Measurements from ENCODE around the gene ERFE.
"Not testable (repeated sequence)": the region's sequence is repeated elsewhere in the genome, so short reads cannot be mapped to it uniquely, and the experiment has no call there.

ERFE gene

GRCh38 chr2:238168196-238169047, 9.7 kb downstream of the ERFE start:
- H3K27ac ChIP-seq (ENCODE audit: low read depth, low read length), result no peak overlapping the region
- no peak overlapping the region for H3K9ac ChIP-seq (ENCODE audit: low read depth, low read length)
- H3K9me3 ChIP-seq (ENCODE audit: control insufficient read depth, insufficient read depth, low read length), result no peaks in the 10 kb centered on the region
- peaks cover 41% of the 10 kb centered on the region for H3K36me3 ChIP-seq (ENCODE audit: control insufficient read depth, insufficient read depth, low read length)
- no peak overlapping the region for H3K4me3 ChIP-seq (ENCODE audit: low read depth, low read length)
- no peaks in the 10 kb centered on the region for H3K4me1 ChIP-seq (ENCODE audit: control insufficient read depth, insufficient read depth, low read length)
- H3K27me3 ChIP-seq (ENCODE audit: control insufficient read depth, insufficient read depth, low read length), result peaks cover 19% of the 10 kb centered on the region

GRCh38 chr2:238169048-238169707, 10.4 kb downstream of the ERFE start:
- Histone ChIP-seq H3K9me3 (ENCODE audit: control insufficient read depth, insufficient read depth, low read length) (no peaks in the 10 kb centered on the region), H3K27me3 (ENCODE audit: control insufficient read depth, insufficient read depth, low read length) (peaks cover 12% of the 10 kb centered on the region), H3K4me1 (ENCODE audit: control insufficient read depth, insufficient read depth, low read length) (no peaks in the 10 kb centered on the region), H3K27ac (ENCODE audit: low read depth, low read length) (no peak overlapping the region), H3K4me3 (ENCODE audit: low read depth, low read length) (no peak overlapping the region), H3K36me3 (ENCODE audit: control insufficient read depth, insufficient read depth, low read length) (peaks cover 47% of the 10 kb centered on the region), H3K9ac (ENCODE audit: low read depth, low read length) (no peak overlapping the region)

- H3K9me3 ChIP-seq (ENCODE audit: control insufficient read depth, insufficient read depth, low read length), result no peaks in the 10 kb centered on the region
- peaks cover 53% of the 10 kb centered on the region for H3K36me3 ChIP-seq (ENCODE audit: control insufficient read depth, insufficient read depth, low read length)
- H3K4me3 ChIP-seq (ENCODE audit: low read depth, low read length), result no peak overlapping the region
- no peak overlapping the region for H3K9ac ChIP-seq (ENCODE audit: low read depth, low read length)
- no peak overlapping the region for H3K27ac ChIP-seq (ENCODE audit: low read depth, low read length)
- H3K27me3 ChIP-seq (ENCODE audit: control insufficient read depth, insufficient read depth, low read length), result peaks cover 8% of the 10 kb centered on the region
- H3K4me1 ChIP-seq (ENCODE audit: control insufficient read depth, insufficient read depth, low read length), result no peaks in the 10 kb centered on the region
These were observed 11.0 kb downstream of the ERFE start for GRCh38 chr2:238169708-238170251.

- H3K9me3 ChIP-seq (ENCODE audit: control insufficient read depth, insufficient read depth, low read length), result no peaks in the 10 kb centered on the region
- no peak overlapping the region for H3K4me3 ChIP-seq (ENCODE audit: low read depth, low read length)
- peaks cover 59% of the 10 kb centered on the region for H3K36me3 ChIP-seq (ENCODE audit: control insufficient read depth, insufficient read depth, low read length)
- H3K27me3 ChIP-seq (ENCODE audit: control insufficient read depth, insufficient read depth, low read length), result peaks cover under 1% of the 10 kb centered on the region; the same call in 1 of the 2 replicates
- no peaks in the 10 kb centered on the region for H3K4me1 ChIP-seq (ENCODE audit: control insufficient read depth, insufficient read depth, low read length)
- no peak overlapping the region for H3K9ac ChIP-seq (ENCODE audit: low read depth, low read length)
- no peak overlapping the region for H3K27ac ChIP-seq (ENCODE audit: low read depth, low read length)
These were observed 11.8 kb downstream of the ERFE start for GRCh38 chr2:238170386-238171071.

GRCh38 chr2:238171072-238171431, 12.3 kb downstream of the ERFE start:
- not testable (repeated sequence) for H3K9me3 ChIP-seq (ENCODE audit: control insufficient read depth, insufficient read depth, low read length); H3K27ac ChIP-seq (ENCODE audit: low read depth, low read length); H3K4me3 ChIP-seq (ENCODE audit: low read depth, low read length); H3K27me3 ChIP-seq (ENCODE audit: control insufficient read depth, insufficient read depth, low read length); H3K4me1 ChIP-seq (ENCODE audit: control insufficient read depth, insufficient read depth, low read length); H3K9ac ChIP-seq (ENCODE audit: low read depth, low read length)
- peaks cover 63% of the 10 kb centered on the region for H3K36me3 ChIP-seq (ENCODE audit: control insufficient read depth, insufficient read depth, low read length)

GRCh38 chr2:238171575-238172187, 12.9 kb downstream of the ERFE start:
- Histone ChIP-seq H3K27me3 (ENCODE audit: control insufficient read depth, insufficient read depth, low read length) (no peaks in the 10 kb centered on the region), H3K4me3 (ENCODE audit: low read depth, low read length) (no peak overlapping the region), H3K27ac (ENCODE audit: low read depth, low read length) (no peak overlapping the region), H3K4me1 (ENCODE audit: control insufficient read depth, insufficient read depth, low read length) (no peaks in the 10 kb centered on the region), H3K36me3 (ENCODE audit: control insufficient read depth, insufficient read depth, low read length) (peaks cover 66% of the 10 kb centered on the region), H3K9ac (ENCODE audit: low read depth, low read length) (no peak overlapping the region), H3K9me3 (ENCODE audit: control insufficient read depth, insufficient read depth, low read length) (no peaks in the 10 kb centered on the region)

GRCh38 chr2:238172439-238172838, 13.7 kb downstream of the ERFE start:
- Histone ChIP-seq H3K27ac (ENCODE audit: low read depth, low read length) (no peak overlapping the region), H3K36me3 (ENCODE audit: control insufficient read depth, insufficient read depth, low read length) (peaks cover 74% of the 10 kb centered on the region), H3K4me1 (ENCODE audit: control insufficient read depth, insufficient read depth, low read length) (no peaks in the 10 kb centered on the region)

GRCh38 chr2:238173692-238174091, 14.9 kb downstream of the ERFE start:
- Histone ChIP-seq H3K27ac (ENCODE audit: low read depth, low read length) (no peak overlapping the region), H3K4me3 (ENCODE audit: low read depth, low read length) (no peak overlapping the region), H3K27me3 (ENCODE audit: control insufficient read depth, insufficient read depth, low read length) (no peaks in the 10 kb centered on the region), H3K9me3 (ENCODE audit: control insufficient read depth, insufficient read depth, low read length) (no peaks in the 10 kb centered on the region), H3K4me1 (ENCODE audit: control insufficient read depth, insufficient read depth, low read length) (no peaks in the 10 kb centered on the region), H3K9ac (ENCODE audit: low read depth, low read length) (no peak overlapping the region), H3K36me3 (ENCODE audit: control insufficient read depth, insufficient read depth, low read length) (peaks cover 86% of the 10 kb centered on the region)

More at GRCh38 chr2:238172439-238172838, 13.7 kb downstream of the ERFE start:
- Histone ChIP-seq H3K4me3 (ENCODE audit: low read depth, low read length) (no peak overlapping the region), H3K9ac (ENCODE audit: low read depth, low read length) (no peak overlapping the region), H3K27me3 (ENCODE audit: control insufficient read depth, insufficient read depth, low read length) (no peaks in the 10 kb centered on the region), H3K9me3 (ENCODE audit: control insufficient read depth, insufficient read depth, low read length) (no peaks in the 10 kb centered on the region)

GRCh38 chr2:238174291-238174690, 15.5 kb downstream of the ERFE start:
- Histone ChIP-seq H3K27me3 (ENCODE audit: control insufficient read depth, insufficient read depth, low read length) (no peaks in the 10 kb centered on the region), H3K4me3 (ENCODE audit: low read depth, low read length) (no peak overlapping the region), H3K9me3 (ENCODE audit: control insufficient read depth, insufficient read depth, low read length) (no peaks in the 10 kb centered on the region), H3K4me1 (ENCODE audit: control insufficient read depth, insufficient read depth, low read length) (no peaks in the 10 kb centered on the region), H3K36me3 (ENCODE audit: control insufficient read depth, insufficient read depth, low read length) (peaks cover 86% of the 10 kb centered on the region), H3K27ac (ENCODE audit: low read depth, low read length) (no peak overlapping the region), H3K9ac (ENCODE audit: low read depth, low read length) (no peak overlapping the region)

GRCh38 chr2:238174701-238175100, 15.9 kb downstream of the ERFE start:
- no peaks in the 10 kb centered on the region for H3K9me3 ChIP-seq (ENCODE audit: control insufficient read depth, insufficient read depth, low read length)
- H3K27ac ChIP-seq (ENCODE audit: low read depth, low read length), result no peak overlapping the region
- H3K4me3 ChIP-seq (ENCODE audit: low read depth, low read length), result no peak overlapping the region
- no peak overlapping the region for H3K9ac ChIP-seq (ENCODE audit: low read depth, low read length)
- H3K27me3 ChIP-seq (ENCODE audit: control insufficient read depth, insufficient read depth, low read length), result no peaks in the 10 kb centered on the region
- peaks cover 86% of the 10 kb centered on the region for H3K36me3 ChIP-seq (ENCODE audit: control insufficient read depth, insufficient read depth, low read length)
- no peaks in the 10 kb centered on the region for H3K4me1 ChIP-seq (ENCODE audit: control insufficient read depth, insufficient read depth, low read length)

Data from HUES48 (cell line).